ENCODE data around the gene SUGCT.

- TF ChIP-seq CTCF (IDR thresholded peaks at IDR 0.05), result no peak
- no peak for TF ChIP-seq POLR2A (IDR thresholded peaks at IDR 0.05)
These were observed 476.5 kb downstream of the SUGCT start for GRCh38 chr7:40611095-40611871.
